ENCODE data around the gene TMTC1.

DNA sequence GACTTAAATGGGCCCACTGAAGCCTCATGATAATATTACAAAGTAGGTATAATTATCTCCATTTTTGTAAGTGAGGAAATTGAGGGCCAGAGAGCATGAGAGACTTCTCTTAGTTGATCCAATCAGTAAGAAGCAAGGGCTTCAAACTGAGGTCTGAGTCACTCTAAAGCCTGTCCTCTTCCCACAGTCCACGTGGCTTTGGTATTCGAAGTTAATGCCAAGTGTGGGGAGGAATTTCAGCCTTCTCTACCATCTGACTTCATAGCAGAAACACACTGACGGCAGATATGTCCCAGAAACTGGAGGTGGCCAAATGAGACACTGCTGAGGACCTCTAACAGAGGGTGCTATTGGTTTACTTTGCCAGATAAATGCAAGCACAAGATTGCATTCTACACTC, 171.8 kb downstream of the TMTC1 start:
- peak; percentile 34 to 66 for TF ChIP-seq POLR2AphosphoS5 (IDR thresholded peaks at IDR 0.05)
- TF ChIP-seq, protein P1, sequence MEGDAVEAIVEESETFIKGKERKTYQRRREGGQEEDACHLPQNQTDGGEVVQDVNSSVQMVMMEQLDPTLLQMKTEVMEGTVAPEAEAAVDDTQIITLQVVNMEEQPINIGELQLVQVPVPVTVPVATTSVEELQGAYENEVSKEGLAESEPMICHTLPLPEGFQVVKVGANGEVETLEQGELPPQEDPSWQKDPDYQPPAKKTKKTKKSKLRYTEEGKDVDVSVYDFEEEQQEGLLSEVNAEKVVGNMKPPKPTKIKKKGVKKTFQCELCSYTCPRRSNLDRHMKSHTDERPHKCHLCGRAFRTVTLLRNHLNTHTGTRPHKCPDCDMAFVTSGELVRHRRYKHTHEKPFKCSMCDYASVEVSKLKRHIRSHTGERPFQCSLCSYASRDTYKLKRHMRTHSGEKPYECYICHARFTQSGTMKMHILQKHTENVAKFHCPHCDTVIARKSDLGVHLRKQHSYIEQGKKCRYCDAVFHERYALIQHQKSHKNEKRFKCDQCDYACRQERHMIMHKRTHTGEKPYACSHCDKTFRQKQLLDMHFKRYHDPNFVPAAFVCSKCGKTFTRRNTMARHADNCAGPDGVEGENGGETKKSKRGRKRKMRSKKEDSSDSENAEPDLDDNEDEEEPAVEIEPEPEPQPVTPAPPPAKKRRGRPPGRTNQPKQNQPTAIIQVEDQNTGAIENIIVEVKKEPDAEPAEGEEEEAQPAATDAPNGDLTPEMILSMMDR (IDR thresholded peaks at IDR 0.05), result no peak
